ENCODE data around the gene PRCD.

- TF ChIP-seq POLR2AphosphoS5 (IDR thresholded peaks at IDR 0.05) (no peak), CTCF (IDR thresholded peaks at IDR 0.05; ENCODE audit: poor library complexity, severe bottlenecking) (no peak), REST (IDR thresholded peaks at IDR 0.05; ENCODE audit: borderline replicate concordance) (no peak)
Measured at GRCh38 chr17:76556765-76557367, 17.0 kb downstream of the PRCD start.
